GM19240 (cell line): ENCODE data around the gene ECE1.

ENCODE experiments used
- DNase-seq: peaks from one replicate; pipeline ENCODE4 v3.0.0; 2011; ENCODE audit warnings: low spot score; ENCODE audit not compliant: insufficient read length

Gene ECE1

DNA sequence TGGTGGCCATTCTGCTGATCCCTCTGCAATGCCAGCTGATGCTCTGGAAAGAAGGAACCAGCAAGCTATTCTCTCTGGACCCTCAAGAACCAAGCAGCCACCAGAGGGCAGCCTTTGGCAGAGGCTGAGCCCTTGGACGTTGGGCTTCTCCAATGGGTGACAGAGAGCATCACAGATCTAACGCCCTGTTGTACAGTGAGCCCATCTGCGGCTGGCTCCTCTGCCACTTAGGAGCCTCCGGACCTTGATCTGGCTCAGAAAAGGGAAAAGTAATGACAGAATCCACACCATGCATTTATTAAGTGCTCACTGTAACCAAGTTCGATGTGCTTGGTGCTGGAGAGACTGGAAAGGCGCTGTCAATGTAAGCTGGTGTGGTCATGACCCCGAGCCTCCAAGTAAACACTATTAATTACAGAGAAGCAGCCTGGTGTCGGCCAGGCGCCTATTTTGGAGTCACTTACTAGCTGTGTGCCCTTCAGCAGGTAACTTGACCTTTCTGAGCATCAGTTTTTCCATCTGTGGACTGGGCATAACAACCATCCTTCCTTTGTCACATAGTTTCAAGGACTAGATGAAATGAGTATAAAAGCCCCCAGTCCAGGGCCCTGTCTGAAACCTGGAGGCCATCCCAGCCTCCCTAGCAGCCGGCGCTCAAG lies 34.9 kb downstream of the ECE1 start:
- DNase-seq: peak; percentile 73

DNA sequence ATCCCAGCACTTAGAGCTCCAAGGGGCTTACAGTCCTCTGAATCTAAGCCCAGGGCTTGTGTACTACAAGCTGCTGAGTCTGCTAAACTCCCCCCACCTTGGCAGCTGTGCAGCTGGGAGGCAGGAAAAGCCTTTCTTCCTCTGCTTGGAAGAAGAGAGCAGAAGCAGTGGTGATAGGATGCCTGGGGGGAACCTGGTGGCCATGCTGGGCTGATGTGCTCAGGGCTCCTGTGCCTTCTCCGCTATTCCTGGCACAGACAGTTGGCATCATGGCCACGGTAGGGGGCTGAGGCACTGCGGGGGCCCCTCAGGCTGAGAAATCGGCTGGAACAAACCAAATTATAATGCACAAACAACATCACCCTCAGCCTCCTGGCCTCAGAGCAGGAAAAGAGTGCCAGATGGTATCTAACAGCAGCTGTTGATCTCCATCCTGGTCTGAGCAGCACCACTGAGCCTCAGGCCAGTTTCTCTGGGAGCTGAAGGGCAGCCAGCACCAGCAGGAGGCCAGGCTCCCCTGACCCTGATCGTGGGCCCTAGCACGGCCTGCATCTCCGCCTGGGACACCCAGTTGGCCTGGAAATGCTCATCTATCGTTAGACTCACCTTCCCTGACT lies 35.8 kb downstream of the ECE1 start:
- DNase-seq: no peak

DNA sequence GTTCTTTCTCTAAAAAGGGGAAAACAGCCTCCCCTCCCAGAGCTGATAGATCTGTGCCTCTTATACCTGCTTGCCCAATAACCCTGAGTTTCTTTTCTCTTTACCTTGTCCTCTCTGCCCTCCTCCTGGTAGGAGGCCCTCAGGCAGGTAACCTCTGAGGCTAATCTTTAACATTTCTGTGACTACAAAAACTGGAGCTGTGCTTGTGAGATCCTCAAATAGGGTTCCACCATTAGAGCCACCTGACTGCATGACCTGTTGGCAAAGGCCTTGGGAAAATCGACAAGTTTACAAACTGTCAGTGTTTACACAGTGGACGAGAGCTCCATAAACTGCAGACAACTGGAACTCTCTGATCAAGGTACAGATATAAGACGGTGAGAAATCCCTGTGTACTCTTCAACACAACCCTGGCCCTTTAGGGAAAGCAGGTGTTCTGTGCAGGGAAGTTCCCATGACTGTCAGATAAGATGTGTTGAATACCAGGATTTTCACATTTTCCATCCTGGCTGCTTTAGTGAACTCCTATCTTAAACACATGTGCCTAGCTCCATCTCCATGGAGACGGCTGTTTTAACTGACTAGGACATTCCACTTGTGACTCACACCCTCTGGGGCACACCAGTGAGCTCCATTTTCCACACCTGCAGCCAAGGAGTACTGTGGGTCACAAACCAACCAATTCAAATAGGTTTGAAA lies 38.3 kb downstream of the ECE1 start:
- DNase-seq: no peak

DNA sequence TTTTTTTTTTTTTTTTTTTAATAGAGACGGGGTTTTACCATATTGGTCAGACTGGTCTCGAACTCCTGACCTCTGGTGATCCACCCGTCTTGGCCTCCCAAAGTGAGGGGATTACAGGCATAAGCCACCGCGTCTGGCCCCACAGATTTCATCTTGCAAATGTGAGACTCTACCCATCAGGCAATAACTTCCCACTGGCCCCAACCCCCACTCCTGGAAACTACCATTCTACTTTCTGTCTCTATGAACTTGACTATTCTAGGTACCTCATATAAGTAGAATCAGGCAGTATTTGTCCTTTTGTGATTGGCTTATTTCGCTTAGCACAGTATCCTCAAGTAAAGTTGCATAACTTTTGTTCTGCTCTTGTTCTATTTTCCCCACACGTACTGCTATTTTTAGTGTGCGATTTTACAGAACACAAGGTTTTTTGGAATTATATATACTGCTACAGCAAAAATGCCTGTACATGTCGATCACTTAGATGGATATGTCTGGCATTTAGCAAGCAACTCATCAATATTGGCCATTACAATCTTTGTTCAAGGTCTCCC lies 40.2 kb downstream of the ECE1 start:
- no peak for DNase-seq

DNA sequence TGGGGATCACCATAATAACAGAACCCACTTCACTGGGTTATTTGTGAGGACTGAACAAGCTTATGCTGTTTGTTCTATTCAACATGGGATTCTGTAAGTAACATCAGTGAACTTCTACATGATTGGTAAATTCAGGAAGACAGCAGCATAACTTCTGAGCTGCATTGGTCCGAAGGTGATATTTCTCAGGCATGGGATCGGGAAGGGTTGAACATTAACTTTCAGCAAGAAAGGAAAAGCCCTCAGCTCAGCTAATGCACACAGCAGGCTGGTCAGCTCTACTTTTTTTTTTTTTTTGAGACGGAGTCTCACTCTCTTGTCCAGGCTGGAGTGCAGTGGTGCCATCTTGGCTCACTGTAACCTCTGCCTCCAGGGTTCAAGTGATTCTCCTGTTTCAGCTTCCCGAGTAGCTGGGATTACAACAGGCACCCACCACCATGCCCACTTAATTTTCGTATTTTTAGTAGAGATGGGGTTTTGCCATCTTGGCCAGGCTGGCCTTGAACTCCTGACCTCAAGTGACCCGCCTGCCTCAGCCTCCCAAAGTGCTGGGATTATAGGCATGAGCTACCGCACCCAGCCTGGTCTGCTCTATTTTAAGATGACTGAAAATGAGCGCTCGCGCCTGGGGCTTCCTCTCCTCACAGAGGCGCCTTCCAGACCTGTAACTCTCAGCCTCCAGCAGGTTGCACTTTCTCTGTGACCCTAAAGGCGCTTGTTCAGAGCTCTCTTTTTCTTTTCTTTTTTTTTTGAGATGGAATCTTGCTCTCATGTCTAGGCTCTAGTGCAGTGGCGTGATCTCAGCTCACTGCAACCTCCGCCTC lies 42.2 kb downstream of the ECE1 start:
- no peak for DNase-seq

DNA sequence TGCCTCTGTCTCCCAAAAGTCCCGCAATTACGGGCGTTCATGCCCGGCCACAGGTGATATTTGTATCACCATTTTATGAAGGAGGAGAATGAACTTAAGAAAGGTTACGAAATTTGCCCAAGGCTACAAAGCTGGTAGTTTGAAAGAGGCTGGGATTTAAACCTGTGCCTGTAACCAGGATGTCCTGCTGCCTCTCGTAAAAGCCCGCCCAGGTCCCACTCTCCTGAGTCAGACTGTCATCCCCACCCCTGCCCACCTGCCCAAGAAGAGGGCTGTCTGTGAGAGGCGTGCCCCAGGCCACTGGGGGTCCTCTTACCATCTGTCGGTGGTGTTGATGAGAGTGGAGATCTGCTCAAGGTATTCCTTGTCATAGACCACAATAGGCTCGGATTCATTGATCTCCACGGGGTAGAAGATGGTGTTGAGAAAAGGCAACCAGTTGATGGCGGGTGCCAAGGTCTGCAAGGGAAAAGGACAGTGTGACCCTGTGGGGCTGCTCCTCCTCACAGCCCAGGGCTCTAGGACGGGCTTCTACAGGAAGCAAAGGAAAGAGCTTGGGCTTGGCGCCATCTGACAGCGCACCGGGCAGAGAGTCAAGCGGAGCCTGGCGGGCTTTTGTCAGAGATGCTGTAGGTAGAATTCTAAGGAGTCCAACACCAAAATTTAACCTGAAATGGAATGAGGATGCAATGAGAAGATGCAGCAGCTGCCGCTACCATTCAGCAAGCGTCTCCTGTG lies 43.2 kb downstream of the ECE1 start:
- DNase-seq: no peak

DNA sequence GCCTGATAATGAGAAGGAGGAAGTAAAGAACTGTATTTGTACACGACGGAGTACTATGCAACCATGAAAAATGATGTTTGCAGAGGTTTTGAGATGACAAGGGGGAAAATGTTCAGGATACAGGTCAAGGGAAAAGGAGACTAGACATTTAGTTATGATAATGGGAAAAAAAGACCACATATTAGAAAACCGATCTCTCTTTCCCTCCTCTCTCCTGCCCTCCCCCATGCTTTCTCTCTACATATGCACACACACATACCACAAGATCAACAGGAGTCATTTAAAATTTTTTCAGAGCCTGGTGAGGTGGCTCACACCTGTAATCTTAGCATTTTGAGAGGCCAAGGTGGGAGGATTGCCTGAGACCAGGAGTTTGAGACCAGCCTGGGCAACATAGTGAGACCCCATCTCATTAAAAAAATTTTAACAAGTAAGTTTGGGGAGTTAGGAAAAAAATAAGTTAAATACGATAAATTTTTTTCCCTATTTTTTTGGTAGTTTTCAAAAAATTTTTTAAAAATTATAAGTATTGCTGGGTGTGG lies 44.5 kb downstream of the ECE1 start:
- no peak for DNase-seq

DNA sequence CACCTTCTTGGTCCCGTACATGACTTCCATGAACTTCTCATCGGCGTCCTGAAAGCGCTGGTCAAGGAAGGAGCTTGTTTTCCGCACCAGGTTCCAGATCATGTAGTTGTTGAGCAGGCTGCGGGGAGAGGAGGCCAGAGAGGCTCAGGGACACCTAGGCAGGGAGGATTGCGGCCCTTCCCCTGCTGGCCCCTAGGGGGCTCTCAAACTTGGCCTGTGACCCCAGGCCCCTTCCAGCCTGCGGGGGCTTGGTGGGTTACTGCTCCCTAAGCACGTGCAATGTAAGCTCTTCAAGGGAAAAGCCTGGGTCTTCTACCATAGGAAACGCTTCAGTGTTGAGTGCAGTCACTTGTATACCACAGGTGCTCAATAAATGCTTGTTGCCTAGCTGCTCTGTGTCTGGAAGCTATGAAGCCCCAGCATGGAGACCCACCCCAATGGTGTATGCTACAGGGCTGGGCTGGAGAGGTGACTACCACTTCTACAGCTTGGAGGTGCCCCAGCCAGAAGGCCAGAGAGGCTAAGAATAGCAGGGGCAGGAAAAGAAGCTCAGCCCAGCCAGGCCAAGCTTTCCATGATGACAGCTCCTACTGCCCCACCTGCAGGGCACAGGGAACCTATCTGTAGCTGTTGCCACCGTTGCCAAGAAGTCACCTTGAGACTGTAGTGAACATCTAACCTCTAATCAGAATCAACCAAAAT lies 45.1 kb downstream of the ECE1 start:
- DNase-seq: no peak

DNA sequence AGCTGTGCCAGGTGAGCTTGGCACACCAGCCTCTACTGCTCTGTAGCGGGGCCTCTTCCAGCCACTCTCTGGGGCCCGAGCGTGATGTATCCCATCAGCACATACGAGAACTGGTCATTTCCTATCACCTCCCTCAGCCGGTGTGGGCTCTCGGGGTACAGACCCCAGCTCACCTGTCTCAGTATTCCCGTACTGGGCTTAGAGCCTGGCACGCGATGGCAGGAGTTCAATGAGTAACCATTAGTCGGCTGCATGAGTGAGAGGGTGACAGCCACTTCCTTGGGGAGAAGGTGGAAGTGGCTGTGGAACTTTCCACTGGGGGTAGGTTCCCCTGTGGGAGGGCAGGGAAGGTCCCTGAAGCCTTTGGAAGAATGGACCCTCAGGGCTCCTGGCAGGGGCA lies 46.1 kb downstream of the ECE1 start:
- no peak for DNase-seq

DNA sequence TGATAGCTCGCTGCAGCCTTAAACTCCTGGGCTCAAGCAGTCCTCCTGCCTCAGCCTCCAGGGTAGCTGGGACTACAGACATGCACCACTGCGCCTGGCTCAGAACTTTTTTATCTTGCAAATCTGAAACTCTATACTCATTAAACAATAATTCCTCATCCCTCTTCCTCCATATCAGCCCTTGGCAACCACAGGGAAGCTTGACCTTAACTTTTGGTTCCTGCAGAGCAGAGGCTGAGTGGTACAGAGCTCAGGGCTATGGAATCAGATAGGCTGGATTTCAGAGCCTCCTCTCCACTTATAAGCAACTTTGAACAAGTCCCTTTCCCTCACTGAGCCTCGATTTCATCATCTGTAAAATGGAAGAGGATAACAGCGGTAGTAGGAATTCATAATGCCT lies 47.4 kb downstream of the ECE1 start:
- DNase-seq: no peak

DNA sequence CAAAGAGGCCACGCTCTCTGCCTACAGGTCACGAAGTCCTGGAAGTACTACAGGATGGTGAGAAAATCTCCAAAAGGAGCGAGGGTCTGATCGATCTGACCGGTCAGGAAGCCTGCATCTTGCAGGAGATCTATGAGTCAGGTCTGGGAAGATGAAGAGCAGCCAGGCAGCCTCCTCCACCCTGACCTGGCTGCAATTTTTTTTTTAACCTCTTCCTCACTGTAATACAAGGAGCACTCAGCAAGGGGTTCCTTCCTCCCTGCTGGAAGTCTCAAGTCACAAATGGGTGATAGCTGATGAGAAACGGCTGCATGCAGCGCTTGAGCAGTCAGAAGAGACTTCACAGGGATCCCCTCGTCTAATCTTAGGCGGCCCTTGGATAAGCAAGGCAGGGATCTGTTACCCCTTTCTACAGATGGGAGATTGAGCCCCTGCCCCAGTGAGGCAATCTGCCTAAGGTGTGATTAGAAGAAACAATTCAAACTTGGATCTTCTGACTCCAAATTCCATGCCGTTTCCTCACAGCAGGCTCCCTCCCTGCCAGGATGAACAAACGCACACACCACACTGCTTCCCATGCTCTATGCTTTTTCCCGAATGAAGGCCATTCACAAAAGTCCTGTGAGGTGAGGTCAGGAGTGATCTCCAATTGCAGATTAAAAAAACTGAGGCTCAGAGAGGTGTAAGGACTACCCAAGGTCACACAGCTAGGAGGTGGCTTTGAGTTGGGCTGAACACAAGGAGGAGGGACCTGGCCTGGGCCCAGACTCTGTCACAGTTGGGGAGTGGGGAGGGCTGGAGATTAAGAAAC lies 48.3 kb downstream of the ECE1 start:
- no peak for DNase-seq

DNA sequence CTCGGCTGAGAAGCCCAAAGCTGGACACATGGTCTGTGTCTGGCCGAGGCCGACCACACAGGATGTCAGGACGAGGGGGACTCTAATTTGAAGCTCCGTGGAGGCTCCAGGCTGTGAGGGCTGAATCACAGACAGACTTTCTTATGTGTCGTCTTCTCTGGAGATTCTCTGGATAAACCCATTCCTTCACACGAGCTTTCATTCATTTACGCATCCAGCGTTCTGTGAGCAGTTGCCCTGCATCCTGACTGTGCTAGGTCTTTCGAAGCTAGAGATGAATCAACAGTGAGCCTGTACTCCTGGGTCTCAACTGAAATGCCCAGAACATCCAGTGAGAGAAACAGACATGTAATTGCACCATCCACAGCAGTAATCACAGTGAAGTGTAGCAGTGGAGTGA lies 49.6 kb downstream of the ECE1 start:
- DNase-seq: no peak

DNA sequence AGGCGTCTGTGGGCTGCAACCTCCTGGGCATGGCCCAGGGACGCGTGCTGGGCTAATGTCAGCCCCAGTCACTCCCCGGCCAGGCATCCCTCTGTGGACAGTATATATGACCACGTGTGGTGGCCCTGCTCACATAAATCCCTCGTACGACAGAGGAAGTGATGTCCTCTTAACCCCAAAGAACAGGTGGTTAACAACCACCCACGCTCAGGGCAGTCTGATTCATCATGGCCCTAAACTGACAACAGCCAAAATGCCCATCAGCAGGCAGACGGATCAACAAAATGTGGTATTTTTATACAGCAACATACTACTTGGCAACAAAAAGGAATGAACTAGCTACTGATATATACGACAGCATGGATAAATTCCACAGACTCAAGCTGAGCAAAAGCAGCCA lies 51.0 kb downstream of the ECE1 start:
- DNase-seq: no peak

DNA sequence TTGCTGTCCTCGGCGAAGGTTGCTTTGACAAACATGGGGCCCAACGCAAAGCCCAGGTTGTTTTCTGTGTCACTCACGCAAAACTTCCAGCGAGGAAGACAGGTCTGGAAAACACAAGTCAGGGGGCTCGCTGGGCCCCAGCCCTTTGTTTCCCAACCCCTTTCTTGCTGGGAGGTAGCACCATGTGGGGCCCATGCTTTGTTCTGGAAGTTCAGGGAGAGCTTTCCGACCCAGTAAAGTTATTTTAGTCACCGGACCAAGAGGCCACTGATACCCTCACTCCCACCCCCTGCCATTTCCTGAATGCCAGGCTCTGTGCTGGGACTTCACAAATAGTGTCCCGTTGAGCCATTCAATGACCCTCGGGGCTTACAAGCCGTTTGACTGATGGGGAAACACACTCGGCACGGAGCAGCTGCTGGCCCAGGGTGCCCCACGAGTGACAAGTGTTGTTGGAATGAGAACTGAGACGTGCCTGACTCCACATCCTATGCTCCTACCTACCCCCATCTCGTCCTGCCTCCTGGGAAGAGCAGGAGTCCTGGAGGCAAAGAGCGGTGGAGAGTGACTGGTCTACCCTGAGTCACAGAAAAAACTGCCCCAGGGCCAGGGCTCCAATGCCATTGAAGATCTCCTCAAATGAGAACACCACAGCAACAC lies 52.0 kb downstream of the ECE1 start:
- DNase-seq: no peak

DNA sequence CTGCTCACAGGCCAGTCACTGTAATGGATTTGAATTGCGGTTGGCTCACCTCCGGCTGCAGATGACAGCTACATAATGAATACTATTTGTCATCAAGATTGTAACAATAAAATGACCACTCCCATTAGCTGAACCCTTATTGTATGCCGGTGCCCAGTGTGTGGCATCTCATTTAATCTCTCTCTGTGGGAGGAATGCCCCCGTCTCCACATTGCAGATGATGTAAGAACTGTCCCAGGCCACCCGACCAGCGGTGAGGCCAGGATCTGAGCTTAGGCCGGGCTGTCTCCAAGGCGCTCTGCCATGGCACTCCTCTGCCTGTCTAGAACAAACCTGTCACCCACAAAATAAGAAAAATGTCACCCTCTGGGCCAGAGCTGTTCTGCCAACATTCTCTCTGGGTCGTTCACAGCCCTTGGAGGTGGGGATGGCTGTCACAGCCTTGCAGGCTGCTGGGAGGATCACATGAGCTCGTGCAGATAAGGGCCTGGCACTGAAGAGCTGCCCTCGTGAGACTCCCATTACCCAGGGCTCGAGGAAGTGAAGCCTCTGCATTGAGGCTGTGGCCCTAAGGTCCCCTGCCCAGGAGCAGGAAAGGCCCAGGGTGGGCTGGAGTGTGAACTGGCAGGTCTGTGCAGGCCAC lies 52.7 kb downstream of the ECE1 start:
- no peak for DNase-seq

DNA sequence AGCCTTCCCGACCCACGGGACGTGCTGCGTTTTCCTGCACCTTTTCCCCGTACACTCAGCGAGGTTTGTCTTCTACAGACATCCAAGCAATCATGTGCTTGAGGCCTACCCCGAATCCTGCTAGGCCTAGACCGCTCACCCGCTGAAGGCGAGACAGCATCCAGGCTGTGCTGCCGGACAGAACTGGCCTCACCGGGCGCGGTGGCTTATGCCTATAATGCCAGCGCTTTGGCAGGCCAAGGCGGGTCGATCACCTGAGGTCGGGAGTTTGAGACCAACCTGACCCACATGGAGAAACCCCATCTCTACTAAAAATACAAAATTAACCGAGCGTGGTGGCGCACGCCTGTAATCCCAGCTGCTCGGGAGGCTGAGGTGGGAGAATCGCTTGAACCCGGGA lies 54.1 kb downstream of the ECE1 start:
- no peak for DNase-seq

DNA sequence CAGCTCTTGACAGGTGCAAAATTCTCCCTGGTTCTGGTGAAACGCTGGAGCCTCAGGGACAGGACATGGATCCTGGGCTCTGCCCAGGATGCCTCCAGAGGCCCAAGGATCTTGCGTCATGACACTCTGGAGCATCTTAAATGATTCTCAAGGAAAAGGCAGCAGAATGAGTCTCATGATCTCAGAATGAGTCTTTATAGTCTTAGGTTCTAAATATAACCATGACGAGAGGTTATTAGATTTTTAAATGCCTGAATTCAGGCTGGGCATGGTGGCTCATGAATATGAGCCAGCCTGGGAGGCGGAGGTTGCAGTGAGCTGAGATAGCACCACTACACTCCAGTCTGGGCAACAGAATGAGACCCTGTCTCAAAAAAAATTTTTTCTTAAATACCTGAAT lies 55.5 kb downstream of the ECE1 start:
- no peak for DNase-seq

DNA sequence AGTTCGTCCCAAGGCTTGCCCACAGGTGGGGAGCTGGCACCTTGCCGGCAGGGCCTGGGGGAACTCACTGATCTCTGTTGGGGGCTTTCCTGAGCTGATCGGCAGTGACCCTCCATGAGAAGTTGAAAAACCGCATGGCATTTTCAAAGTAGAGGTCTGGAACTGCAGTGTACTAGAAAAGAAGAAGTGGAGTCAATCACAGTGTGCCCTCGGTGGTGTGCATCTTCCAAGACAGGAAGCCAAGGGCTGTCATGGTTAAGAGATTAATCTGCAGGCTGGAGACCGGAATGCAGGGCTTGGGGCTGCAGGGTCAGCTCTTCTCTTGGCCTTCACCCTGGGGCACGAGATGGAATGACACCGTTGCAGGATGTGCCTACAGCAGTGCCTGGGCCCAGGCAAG lies 56.8 kb downstream of the ECE1 start:
- no peak for DNase-seq
